Ureter (tissue), 1 donor: ENCODE measurements around the gene AP1M1. TPM values are rescaled to one million over a fixed set of nuclear protein-coding genes. Genes with fewer than 3 reads are reported as not detected.
"Not testable (repeated sequence)": the region's sequence is repeated elsewhere in the genome, so short reads cannot be mapped to it uniquely, and the experiment has no call there.

Experiments used
- DNase-seq: peaks from one replicate; pipeline ENCODE4 v3.0.0-alpha.2; 2020; ENCODE audit warnings: low spot score
- total RNA-seq: library from RNA; stranded (reverse); gene quantifications from one replicate; pipeline ENCODE4 v1.2.4, GENCODE V29; 2023
- donor health status: DM: yes; HTN: yes; CAD: no.

Gene AP1M1
- 56.6 TPM for total RNA-seq

- peak; percentile 98 for DNase-seq
Measured at GRCh38 chr19:16197622-16198369, at the start of gene AP1M1. Gene AP1M1, plus strand, starts transcription at chr19:16197911. Its CDS starts 116 bp downstream, at chr19:16198027.

GRCh38 chr19:16148443-16149229 is 49.1 kb upstream of the AP1M1 start:
- DNase-seq, result no peak

- no peak for DNase-seq
Measured at GRCh38 chr19:16153582-16154336, 44.0 kb upstream of the AP1M1 start.

GRCh38 chr19:16154557-16154956 is 43.2 kb upstream of the AP1M1 start:
- DNase-seq, result no peak

- no peak for DNase-seq
Measured at GRCh38 chr19:16155128-16155527, 42.6 kb upstream of the AP1M1 start.

- no peak for DNase-seq
Measured at GRCh38 chr19:16156904-16157303, 40.8 kb upstream of the AP1M1 start.

- DNase-seq, result no peak
Measured at GRCh38 chr19:16157601-16158000, 40.1 kb upstream of the AP1M1 start.

GRCh38 chr19:16159655-16160054 is 38.1 kb upstream of the AP1M1 start:
- DNase-seq, result no peak

GRCh38 chr19:16160445-16160942 is 37.2 kb upstream of the AP1M1 start:
- DNase-seq, result no peak

GRCh38 chr19:16160943-16161560 is 36.7 kb upstream of the AP1M1 start:
- DNase-seq, result no peak

- DNase-seq, result no peak
Measured at GRCh38 chr19:16161840-16162239, 35.9 kb upstream of the AP1M1 start.

GRCh38 chr19:16164222-16164890 is 33.4 kb upstream of the AP1M1 start:
- no peak for DNase-seq

GRCh38 chr19:16166417-16166816 is 31.3 kb upstream of the AP1M1 start:
- DNase-seq, result no peak

GRCh38 chr19:16167055-16167454 is 30.7 kb upstream of the AP1M1 start:
- no peak for DNase-seq

- no peak for DNase-seq
Measured at GRCh38 chr19:16168465-16169081, 29.1 kb upstream of the AP1M1 start.

- no peak for DNase-seq
Measured at GRCh38 chr19:16170134-16170533, 27.6 kb upstream of the AP1M1 start.

GRCh38 chr19:16175954-16176353 is 21.8 kb upstream of the AP1M1 start:
- no peak for DNase-seq

GRCh38 chr19:16178866-16179265 is 18.8 kb upstream of the AP1M1 start:
- DNase-seq, result not testable (repeated sequence)

GRCh38 chr19:16180611-16181010 is 17.1 kb upstream of the AP1M1 start:
- DNase-seq, result no peak

GRCh38 chr19:16184665-16185122 is 13.0 kb upstream of the AP1M1 start:
- DNase-seq, result no peak
